ENCODE measurements around the gene MYH6. TPM values are rescaled to one million over a fixed set of nuclear protein-coding genes. Genes with fewer than 3 reads are reported as not detected.

The MYH6 gene
- total and polyA plus RNA-seq, 2 of the 13 experiments (the other 11 are each of a cell fraction or from before 2014, with no cell fraction given): 0.01 TPM; not detected in 1

- TF ChIP-seq NKX3-1 (CRISPR knock-in tag; IDR thresholded peaks at IDR 0.05) (no peak), ZNF879 (CRISPR knock-in tag; IDR thresholded peaks at IDR 0.05) (no peak), HIC2 (CRISPR knock-in tag; IDR thresholded peaks at IDR 0.05; ENCODE audit: low read depth) (peak; percentile 63; the same call in 1 of the 2 replicates), ZNF569 (CRISPR knock-in tag; IDR thresholded peaks at IDR 0.05; ENCODE audit: borderline replicate concordance) (no peak), CEBPZ (IDR thresholded peaks at IDR 0.05; ENCODE audit: low read length) (no peak), NFYC (CRISPR knock-in tag; IDR thresholded peaks at IDR 0.05) (no peak), HNF4A (CRISPR knock-in tag; IDR thresholded peaks at IDR 0.05) (peak; percentile 93), ZNF30 (CRISPR knock-in tag; IDR thresholded peaks at IDR 0.05) (no peak), PCBP1 (IDR thresholded peaks at IDR 0.05; ENCODE audit: borderline replicate concordance, low read depth, low read length) (no peak), ZNF101 (CRISPR knock-in tag; IDR thresholded peaks at IDR 0.05; ENCODE audit: borderline replicate concordance, low read depth) (no peak), REPIN1 (CRISPR knock-in tag; IDR thresholded peaks at IDR 0.05; ENCODE audit: borderline replicate concordance, low read depth) (peak; percentile 68; the same call in 1 of the 2 replicates), MIXL1 (CRISPR knock-in tag; IDR thresholded peaks at IDR 0.05) (no peak), TRIM24 (CRISPR knock-in tag; IDR thresholded peaks at IDR 0.05) (peak; percentile 86; the same call in 1 of the 2 replicates), TBP (CRISPR knock-in tag; IDR thresholded peaks at IDR 0.05) (no peak), THAP9 (CRISPR knock-in tag; IDR thresholded peaks at IDR 0.05; ENCODE audit: borderline replicate concordance) (no peak; the same call in 1 of the 2 replicates)
- TF ChIP-seq, protein P1, sequence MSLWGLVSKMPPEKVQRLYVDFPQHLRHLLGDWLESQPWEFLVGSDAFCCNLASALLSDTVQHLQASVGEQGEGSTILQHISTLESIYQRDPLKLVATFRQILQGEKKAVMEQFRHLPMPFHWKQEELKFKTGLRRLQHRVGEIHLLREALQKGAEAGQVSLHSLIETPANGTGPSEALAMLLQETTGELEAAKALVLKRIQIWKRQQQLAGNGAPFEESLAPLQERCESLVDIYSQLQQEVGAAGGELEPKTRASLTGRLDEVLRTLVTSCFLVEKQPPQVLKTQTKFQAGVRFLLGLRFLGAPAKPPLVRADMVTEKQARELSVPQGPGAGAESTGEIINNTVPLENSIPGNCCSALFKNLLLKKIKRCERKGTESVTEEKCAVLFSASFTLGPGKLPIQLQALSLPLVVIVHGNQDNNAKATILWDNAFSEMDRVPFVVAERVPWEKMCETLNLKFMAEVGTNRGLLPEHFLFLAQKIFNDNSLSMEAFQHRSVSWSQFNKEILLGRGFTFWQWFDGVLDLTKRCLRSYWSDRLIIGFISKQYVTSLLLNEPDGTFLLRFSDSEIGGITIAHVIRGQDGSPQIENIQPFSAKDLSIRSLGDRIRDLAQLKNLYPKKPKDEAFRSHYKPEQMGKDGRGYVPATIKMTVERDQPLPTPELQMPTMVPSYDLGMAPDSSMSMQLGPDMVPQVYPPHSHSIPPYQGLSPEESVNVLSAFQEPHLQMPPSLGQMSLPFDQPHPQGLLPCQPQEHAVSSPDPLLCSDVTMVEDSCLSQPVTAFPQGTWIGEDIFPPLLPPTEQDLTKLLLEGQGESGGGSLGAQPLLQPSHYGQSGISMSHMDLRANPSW (CRISPR knock-in tag; IDR thresholded peaks at IDR 0.05; ENCODE audit: borderline replicate concordance): no peak
Observed at GRCh38 chr14:23435543-23436326, 27.7 kb upstream of the MYH6 start, which contains the start of gene MYH7 (continued).
